Activated T-helper 17 cell treated with anti-CD3 and anti-CD28 coated beads, Interleukin-2, amount 50 U/mL, for 72 hours (primary cell): ENCODE data around the gene PDZD7. TPM values are rescaled to one million over a fixed set of nuclear protein-coding genes. Genes with fewer than 3 reads are reported as not detected.
A peak's percentile ranks its signal among the peaks of the same experiment; 100 is the strongest.

ENCODE experiments used
- ATAC-seq: fragments of 150-1000 bp; cut with Tn5 transposase; replicated peaks from 2 replicates; pipeline ENCODE4 v1.10.0; 2021; ENCODE audit warnings: mild to moderate bottlenecking, moderate library complexity
- H3K27ac Mint-ChIP-seq: one replicate; pipeline ENCODE4 v1.8.0; 2022; ENCODE audit warnings: mixed read lengths
- H3K27me3 Mint-ChIP-seq: one replicate; pipeline ENCODE4 v1.8.0; 2022; ENCODE audit warnings: mixed read lengths
- H3K36me3 Mint-ChIP-seq: one replicate; pipeline ENCODE4 v1.8.0; 2022; ENCODE audit warnings: low read depth, mild to moderate bottlenecking, mixed read lengths
- H3K4me1 Mint-ChIP-seq: one replicate; pipeline ENCODE4 v1.8.0; 2022; ENCODE audit warnings: mixed read lengths
- H3K4me3 Mint-ChIP-seq: one replicate; pipeline ENCODE4 v1.8.0; 2022; ENCODE audit warnings: mild to moderate bottlenecking, mixed read lengths
- H3K9me3 Mint-ChIP-seq: one replicate; pipeline ENCODE4 v1.8.0; 2022; ENCODE audit warnings: mixed read lengths
- total RNA-seq, 2 donors: library from RNA; stranded (reverse); gene quantifications; one replicate each; pipeline ENCODE4 v1.2.3, GENCODE V29; 2022

PDZD7 gene
- total RNA-seq, 2 donors from 2014 or later, result 0.48 to 2.9 TPM

DNA sequence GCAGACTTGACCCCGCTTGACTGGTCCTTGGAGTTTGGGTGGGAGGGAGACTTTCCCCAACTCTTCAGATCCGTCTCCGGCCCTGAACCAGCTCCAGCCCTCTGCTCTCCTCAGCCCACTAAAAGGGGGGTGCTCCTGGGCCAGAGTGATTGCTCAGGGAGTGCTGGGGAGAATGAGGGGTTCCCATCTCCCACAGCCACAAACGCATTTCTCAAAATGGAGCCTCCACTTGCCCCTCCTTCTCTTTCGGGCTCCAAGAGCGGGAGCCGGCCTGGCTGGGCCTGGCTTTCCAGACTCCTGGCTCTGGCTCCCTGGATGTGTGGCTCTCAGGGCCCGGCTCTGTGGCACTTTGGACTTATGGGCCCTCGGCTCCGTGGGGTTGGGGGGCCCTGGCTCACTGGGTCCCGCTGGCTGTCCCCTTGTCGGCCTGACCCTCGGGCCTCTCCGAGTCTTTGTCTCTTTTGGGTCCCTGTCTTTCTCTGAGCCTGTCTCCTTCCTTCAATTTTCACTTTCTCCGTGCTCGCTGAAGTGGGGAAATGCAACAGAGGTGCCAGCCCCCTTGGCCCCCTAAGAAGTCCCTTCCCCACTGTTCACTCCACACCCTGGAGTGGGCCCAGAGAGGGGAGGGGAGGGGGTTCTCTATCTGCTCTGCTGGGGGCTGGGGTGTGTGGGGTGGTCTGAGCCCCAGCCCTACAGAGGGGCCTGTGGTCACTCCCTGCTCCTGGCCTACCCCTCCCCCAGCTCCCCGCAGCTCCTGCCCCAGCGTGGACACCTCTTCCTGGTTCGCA, 30.6 kb downstream of the PDZD7 start:
- ATAC-seq, result no peak
- Mint-ChIP-seq H3K27ac (peak overlapping the region; percentile 59), H3K27me3 (no peaks in the 10 kb centered on the region), H3K9me3 (no peaks in the 10 kb centered on the region), H3K36me3 (peaks cover 6% of the 10 kb centered on the region), H3K4me1 (peaks cover 12% of the 10 kb centered on the region), H3K4me3 (peak overlapping the region; percentile 61)

DNA sequence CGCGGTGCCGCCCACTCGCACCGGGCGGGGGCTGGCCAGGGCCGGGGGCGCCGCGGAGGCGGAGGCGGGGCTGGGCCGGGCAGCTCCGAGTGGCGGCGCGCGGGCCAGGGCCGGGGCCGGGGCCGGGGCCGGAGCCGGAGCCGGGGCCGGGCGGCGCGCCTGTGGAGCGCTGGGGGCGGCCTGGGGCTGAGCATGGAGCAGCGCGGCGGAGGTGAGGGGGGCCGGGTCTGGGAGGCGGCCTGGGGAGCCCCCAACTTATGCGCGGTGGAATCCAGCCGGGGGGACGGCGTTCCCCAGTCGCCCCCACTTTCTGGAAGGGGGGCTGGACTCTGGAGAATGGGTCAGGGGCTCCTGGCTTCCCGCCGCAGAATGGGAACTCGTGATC, 31.2 kb downstream of the PDZD7 start, which contains the start of gene LZTS2:
TSS of gene LZTS2 (plus strand) at position 67 of the 385 bp plus-strand sequence. CDS start 2,731 bp downstream, outside the sequence.
- H3K36me3 Mint-ChIP-seq, result peaks cover 10% of the 10 kb centered on the region
- no peaks in the 10 kb centered on the region for H3K9me3 Mint-ChIP-seq

DNA sequence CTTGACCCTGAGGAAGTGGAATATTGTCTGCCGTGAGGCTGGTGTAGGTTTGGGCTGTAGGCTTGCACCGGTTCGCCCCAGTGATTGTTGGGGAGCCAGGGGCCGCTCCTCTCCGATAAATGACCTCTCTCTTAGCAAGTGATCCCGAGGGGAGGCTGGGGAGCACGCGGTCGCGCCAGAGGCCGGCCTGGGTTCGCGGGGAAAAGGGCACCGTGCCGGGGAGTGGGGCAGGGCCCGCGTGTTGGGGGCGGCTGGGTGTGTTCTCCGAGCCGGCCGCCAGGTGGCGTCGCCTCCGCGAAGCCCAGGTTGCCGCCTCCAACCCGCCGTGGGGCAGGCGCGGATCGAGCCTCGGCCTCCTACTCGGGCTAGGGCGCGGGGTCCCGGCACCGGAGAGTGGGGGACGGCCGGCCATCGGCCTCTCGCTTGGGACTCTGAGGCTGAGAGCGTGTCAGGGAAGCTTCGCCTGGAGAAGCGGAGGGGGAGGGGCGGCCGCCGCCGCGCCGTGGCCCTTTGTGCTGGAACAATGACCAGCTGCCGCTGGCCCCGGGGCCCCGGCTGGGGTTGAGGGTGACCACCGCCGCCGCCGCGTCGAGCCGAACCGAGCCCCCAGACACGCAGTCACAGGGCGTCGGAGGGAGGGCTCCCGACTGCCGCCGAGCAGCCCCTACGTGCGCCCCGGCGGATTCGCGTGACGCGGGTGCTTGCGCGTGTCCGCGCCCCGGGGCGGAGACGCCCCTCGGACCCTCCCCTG, 31.8 kb downstream of the PDZD7 start:
- Mint-ChIP-seq H3K36me3 (peaks cover 16% of the 10 kb centered on the region), H3K27ac (peak overlapping the region; percentile 75), H3K4me1 (peaks cover 12% of the 10 kb centered on the region), H3K27me3 (no peaks in the 10 kb centered on the region), H3K9me3 (no peaks in the 10 kb centered on the region), H3K4me3 (peak overlapping the region; percentile 82)
- peak; percentile 70 for ATAC-seq

More for the DNA sequence above, 31.2 kb downstream of the PDZD7 start, which contains the start of gene LZTS2:
- Mint-ChIP-seq H3K4me1 (peaks cover 12% of the 10 kb centered on the region), H3K27me3 (no peaks in the 10 kb centered on the region), H3K27ac (peak within 1 kb of the TSS; percentile 75), H3K4me3 (peak within 1 kb of the TSS; percentile 82)
- ATAC-seq, result no peak

DNA sequence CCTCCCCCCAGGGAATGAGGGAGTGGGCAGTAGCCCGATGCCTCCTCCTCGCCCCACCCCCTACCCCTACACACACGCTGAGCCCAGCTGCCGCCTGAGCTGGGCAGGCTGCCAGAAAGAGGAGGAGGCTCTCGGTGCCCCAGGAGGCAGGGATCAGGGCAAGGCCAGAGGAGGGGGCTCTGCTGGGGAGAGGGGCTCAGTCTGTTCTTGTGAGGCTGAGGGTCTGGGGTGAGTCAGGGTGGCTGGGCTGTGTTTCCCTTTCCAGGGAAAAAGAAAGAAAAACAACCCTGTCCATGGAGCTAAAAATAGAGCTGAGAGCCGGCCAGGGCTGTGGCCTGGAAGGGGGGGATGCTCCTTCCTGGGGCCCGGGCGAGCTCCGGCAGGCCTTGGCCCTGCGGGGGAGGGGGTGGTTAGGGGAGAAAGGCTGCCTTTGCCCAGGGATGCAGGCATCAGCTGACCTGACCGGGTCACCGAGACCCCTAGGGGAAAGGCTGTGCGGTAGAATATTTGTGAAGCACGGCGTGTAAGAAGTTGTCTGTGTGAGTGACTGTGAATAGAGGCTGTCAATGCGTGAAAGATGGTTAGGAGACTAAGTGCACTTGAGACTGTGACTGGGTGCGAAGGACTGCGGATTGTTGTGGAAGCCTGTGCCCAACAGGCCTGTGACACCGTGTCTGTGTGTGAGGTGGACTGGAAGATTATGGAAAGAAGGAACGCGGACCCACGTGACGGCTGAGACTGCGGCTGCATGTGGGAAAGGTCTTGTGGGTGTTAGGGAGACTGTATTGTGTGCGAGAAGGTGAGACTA, 32.5 kb downstream of the PDZD7 start:
- Mint-ChIP-seq H3K9me3 (no peaks in the 10 kb centered on the region), H3K4me1 (peaks cover 12% of the 10 kb centered on the region), H3K36me3 (peaks cover 23% of the 10 kb centered on the region), H3K4me3 (peak overlapping the region; percentile 82), H3K27me3 (no peaks in the 10 kb centered on the region), H3K27ac (peak overlapping the region; percentile 75)
- peak; percentile 51 for ATAC-seq

DNA sequence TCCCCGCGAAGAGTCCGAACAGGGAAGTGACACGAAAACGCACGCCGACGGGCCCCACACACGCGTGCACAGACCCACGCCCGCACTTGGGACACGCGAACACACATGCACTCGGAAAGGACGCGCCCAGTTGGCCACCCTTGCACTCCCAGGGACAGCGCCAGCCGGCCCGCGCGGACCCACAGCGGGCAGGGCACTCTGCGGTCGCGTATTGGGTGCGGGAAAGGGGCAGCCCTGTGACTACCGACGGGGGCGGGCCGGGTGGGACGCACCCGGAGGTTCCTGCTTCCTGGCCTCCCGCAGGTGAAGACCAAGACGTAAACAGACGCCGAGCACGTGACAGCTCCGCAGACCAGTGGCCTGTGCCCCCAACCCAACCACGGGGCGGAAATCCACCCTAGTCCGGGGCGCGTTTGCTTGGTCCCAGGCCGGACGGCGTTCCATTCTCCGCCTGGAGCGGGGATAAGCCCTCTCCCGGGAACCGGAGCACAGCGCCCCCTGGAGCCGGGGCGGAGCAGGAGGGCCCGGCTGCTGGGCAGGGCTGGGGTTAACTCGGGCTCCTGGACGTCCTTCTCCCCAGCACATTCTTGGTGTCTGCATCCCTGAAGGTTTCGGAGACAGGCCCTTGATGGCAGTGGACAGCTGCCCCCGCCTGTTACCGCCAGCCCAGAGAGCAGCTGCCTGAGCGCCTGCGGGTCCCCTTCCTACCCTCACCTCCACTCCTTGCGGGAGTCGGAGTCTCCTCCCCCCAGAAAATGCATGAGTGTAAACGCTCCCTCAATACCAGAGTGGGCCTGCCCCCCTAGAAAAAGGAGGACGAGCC, 33.4 kb downstream of the PDZD7 start:
- Mint-ChIP-seq H3K36me3 (peaks cover 32% of the 10 kb centered on the region), H3K4me1 (peaks cover 12% of the 10 kb centered on the region), H3K27me3 (no peaks in the 10 kb centered on the region), H3K27ac (peak overlapping the region; percentile 75), H3K4me3 (peak overlapping the region; percentile 82), H3K9me3 (no peaks in the 10 kb centered on the region)
- peak; percentile 65 for ATAC-seq

DNA sequence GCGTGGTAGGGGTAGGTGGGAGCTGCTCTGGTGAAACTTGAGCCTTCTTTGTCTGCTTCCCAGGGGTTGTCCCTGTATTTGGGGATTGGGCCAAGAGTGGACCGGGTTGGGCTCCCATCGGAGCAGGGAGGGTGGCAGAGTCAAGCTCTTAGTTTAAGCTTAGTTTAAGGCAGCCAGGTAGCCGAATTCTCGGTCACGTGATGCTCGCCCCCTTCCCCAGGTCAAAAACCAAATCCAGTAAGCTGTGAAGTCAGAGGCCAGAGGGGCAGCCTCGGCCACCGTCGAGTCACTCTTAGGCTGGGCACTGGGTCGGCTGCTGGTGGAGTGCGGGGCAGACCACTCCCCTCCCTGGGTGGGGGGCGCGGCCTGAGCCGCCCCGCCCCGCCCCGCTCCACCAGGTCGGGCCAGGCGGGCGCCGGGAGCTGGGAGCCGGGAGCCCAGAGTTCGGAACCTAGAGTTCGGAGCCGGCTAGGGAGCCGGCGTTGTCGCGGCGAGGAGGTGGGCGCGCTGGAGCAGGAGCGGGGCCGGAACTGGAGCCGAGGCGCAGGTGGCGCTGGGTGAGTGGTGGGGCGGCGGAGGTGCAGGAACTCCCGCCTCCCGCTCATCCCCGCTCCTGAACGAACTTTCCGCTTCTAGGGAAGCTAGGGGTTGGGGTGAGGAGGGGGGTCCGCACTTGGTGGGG, 34.1 kb downstream of the PDZD7 start:
- H3K27me3 Mint-ChIP-seq, result no peaks in the 10 kb centered on the region
- peak overlapping the region; percentile 79 for H3K27ac Mint-ChIP-seq
- ATAC-seq, result peak; percentile 43
- peaks cover 36% of the 10 kb centered on the region for H3K36me3 Mint-ChIP-seq
- H3K4me1 Mint-ChIP-seq, result peaks cover 12% of the 10 kb centered on the region
- no peaks in the 10 kb centered on the region for H3K9me3 Mint-ChIP-seq
- peak overlapping the region; percentile 82 for H3K4me3 Mint-ChIP-seq

DNA sequence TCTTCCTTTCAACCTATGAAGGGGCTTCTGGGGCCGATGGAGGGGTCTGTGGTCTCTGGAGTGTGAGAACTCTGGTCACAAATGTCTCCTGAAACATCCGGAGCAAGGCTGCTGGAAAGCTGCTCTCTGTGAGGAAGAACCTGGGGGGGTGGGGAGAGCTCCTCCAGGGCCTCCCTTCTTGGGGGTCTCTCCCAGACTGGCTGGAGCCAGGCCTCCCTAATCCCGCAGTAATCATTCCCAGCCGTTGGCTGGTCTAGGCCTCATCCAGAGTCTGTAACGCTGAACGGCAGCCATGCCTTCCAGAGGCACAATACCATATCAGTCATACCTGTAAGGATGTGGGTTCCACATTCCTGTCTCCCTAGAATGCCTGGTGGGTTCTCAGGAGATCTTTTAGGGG, 35.7 kb downstream of the PDZD7 start:
- Mint-ChIP-seq H3K27me3 (no peaks in the 10 kb centered on the region), H3K9me3 (no peaks in the 10 kb centered on the region), H3K4me3 (no peak overlapping the region), H3K36me3 (peaks cover 52% of the 10 kb centered on the region), H3K27ac (no peak overlapping the region), H3K4me1 (peaks cover 18% of the 10 kb centered on the region)
- no peak for ATAC-seq

DNA sequence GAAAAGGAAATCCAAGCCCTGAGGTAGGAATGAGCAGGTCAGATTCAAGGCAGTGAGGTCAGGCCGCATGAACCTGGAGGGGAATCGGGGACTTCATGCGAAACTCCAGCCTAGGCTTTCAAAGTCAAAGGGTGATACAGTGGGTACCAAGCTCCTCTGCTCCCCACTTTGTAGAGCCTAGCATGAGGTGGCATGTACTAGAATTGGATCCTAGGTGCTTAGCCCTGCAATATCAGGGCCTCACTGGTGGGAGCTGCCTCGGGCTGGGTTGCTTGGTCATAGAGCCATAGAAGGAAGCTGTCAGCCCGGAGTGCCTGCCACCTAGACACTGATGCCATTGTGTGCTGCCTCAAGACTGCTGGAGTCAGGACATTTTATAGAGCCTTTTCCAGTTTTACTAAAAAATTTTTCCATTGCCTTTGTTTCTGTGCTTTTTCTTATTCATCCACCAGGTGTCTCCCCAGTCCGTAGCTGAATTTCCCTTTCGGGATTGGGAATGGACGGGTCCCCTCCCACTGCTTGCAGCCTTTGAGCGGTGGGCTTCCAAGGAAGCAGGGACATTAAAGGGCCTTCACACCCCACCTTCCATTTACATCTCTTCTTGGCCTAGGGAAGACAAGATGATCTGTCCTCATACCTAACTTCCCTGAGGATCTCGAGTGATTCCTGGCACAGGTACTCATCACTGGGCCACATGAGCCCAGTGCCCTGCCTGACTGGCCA, 36.8 kb downstream of the PDZD7 start:
- no peak for ATAC-seq
- no peaks in the 10 kb centered on the region for H3K9me3 Mint-ChIP-seq
- H3K27ac Mint-ChIP-seq, result no peak overlapping the region

DNA sequence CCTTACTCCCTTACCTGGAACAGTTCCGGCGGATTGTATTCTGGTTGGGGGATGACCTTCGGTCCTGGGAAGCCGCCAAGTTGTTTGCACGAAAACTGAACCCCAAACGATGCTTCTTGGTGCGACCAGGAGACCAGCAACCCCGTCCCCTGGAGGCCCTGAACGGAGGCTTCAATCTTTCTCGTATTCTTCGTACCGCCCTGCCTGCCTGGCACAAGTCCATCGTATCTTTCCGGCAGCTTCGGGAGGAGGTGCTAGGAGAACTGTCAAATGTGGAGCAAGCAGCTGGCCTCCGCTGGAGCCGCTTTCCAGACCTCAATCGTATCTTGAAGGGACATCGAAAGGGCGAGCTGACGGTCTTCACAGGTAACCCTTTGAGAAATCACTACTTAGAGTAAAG, 41.8 kb downstream of the PDZD7 start:
- Mint-ChIP-seq H3K4me3 (peak overlapping the region; percentile 100), H3K9me3 (no peaks in the 10 kb centered on the region), H3K4me1 (peaks cover 21% of the 10 kb centered on the region), H3K27me3 (no peaks in the 10 kb centered on the region), H3K36me3 (peaks cover 57% of the 10 kb centered on the region), H3K27ac (no peak overlapping the region)
- no peak for ATAC-seq

More for the DNA sequence above, 36.8 kb downstream of the PDZD7 start:
- Mint-ChIP-seq H3K4me3 (no peak overlapping the region), H3K27me3 (no peaks in the 10 kb centered on the region), H3K4me1 (peaks cover 18% of the 10 kb centered on the region), H3K36me3 (peaks cover 62% of the 10 kb centered on the region)

DNA sequence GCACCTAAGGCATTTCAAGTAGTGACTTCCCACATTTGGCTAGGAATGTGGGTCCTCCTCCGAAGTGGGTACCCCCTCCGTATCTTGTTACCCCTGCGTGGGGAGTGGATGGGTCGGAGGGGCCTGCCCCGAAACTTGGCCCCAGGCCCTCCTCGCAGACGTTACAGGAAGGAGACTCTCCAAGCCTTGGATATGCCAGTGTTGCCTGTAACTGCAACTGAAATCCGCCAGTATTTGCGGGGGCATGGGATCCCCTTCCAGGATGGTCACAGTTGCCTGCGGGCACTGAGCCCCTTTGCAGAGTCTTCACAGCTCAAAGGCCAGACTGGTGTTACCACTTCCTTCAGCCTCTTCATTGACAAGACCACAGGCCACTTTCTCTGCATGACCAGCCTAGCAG, 42.8 kb downstream of the PDZD7 start:
- Mint-ChIP-seq H3K9me3 (no peaks in the 10 kb centered on the region), H3K36me3 (peaks cover 48% of the 10 kb centered on the region), H3K4me1 (peaks cover 21% of the 10 kb centered on the region), H3K4me3 (peak overlapping the region; percentile 100), H3K27ac (peak overlapping the region; percentile 95), H3K27me3 (no peaks in the 10 kb centered on the region)
- no peak for ATAC-seq

DNA sequence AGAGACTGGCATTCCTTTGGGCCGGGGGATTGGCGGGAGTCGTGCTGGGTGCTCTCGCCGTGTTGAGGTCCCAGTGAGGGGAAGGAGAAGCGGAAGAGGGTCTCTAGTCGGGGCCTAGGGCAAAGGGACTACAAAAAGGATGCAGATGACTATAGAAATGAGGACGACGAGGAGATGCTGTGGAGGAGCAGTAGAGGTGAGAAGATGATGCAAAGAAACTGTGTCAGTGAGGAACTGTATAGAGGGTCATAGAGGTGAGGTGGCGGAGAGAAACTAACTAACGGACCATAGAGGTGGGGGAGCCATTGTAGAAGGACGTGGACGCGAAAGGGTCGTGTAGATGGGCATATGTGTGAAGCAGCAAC, 43.3 kb downstream of the PDZD7 start:
- ATAC-seq, result peak; percentile 5
- no peaks in the 10 kb centered on the region for H3K27me3 Mint-ChIP-seq
- H3K36me3 Mint-ChIP-seq, result peaks cover 45% of the 10 kb centered on the region
- peak overlapping the region; percentile 95 for H3K27ac Mint-ChIP-seq
- H3K4me3 Mint-ChIP-seq, result peak overlapping the region; percentile 100
- peaks cover 24% of the 10 kb centered on the region for H3K4me1 Mint-ChIP-seq
- H3K9me3 Mint-ChIP-seq, result no peaks in the 10 kb centered on the region

DNA sequence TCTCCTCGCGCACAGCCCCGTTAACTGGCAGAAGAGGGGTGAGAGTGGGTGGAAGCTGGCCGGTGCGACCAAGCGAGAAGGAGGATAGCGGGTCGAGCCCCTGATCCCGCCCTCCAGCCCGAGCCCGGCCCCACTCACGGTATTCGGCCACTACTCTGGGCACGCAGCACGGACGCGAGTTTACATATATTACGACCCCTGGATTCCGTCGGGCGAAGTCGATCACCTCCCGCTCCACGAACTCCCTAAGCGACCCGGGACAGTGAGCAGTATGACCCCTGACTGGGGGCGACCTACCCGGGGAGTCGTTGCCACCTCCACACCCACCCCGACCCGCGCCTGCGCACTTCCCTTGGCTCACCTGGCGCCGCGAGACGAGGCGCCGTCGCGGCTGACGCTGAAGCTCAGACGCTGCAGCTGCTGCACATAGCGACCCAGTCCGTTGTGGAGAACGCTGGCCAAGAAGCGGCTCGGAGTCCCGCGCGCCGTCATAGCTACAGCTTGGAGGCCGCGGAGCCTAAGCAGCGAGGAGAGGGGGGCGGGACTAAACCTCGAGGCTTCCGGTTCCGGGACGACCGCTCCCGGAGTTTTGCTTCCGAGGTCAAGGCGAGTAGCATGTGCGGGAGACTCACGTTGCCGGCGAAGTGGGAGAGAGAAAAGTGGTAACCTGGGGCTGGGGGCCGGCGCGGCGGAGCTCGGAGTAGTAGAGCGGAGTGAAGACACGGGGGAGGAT, 43.8 kb downstream of the PDZD7 start, which contains the start of the genes MRPL43 and TWNK:
TSS of gene MRPL43 (minus strand) at position 546 of the 733 bp plus-strand sequence. CDS start at position 492, 54 bp downstream.
TSS of gene TWNK (plus strand) at position 592 of the 733 bp plus-strand sequence. CDS start 668 bp downstream, outside the sequence.
- Mint-ChIP-seq H3K27ac (peak within 1 kb of the TSS; percentile 95), H3K36me3 (peaks cover 46% of the 10 kb centered on the region), H3K4me1 (peaks cover 26% of the 10 kb centered on the region), H3K4me3 (peak within 1 kb of the TSS; percentile 100), H3K9me3 (no peaks in the 10 kb centered on the region), H3K27me3 (no peaks in the 10 kb centered on the region)
- ATAC-seq, result peak; percentile 99
